WTC11 (cell line): ENCODE measurements around the gene OTOGL. TPM values are rescaled to one million over a fixed set of nuclear protein-coding genes. Genes with fewer than 3 reads are reported as not detected.

ENCODE experiments used
- ATAC-seq: fragments of 200-7000 bp; cut with Tn5 transposase; 2 replicates; pipeline ENCODE4 v1.10.0; 2021; ENCODE audit warnings: mild to moderate bottlenecking, moderate library complexity
- CTCF ChIA-PET: fragments of 300-600 bp; sonication (Branson Sonifier 250); formaldehyde crosslinking; loops from one replicate; lab custom pipeline; 2021; ENCODE audit warnings: antibody characterized with exemption; lab: Charles Lee
- POLR2A ChIA-PET: fragments of 350-600 bp; sonication (Branson Sonifier 250); formaldehyde crosslinking; loops from one replicate; lab custom pipeline; 2021; ENCODE audit warnings: antibody characterized with exemption; lab: Charles Lee
- DNase-seq: peaks from one replicate; pipeline ENCODE4 v3.0.0; 2021; ENCODE audit warnings: low spot score
- H3K27ac Mint-ChIP-seq: 2 replicates; pipeline ENCODE4 v1.8.0; 2021; ENCODE audit warnings: mixed read lengths
- H3K27me3 Mint-ChIP-seq: 2 replicates; pipeline ENCODE4 v1.8.0; 2021; ENCODE audit warnings: low read depth, mild to moderate bottlenecking, moderate library complexity, mixed read lengths
- H3K36me3 Mint-ChIP-seq: 2 replicates; pipeline ENCODE4 v1.8.0; 2021; ENCODE audit warnings: mixed read lengths
- H3K4me1 Mint-ChIP-seq: 2 replicates; pipeline ENCODE4 v1.8.0; 2022; ENCODE audit warnings: mixed read lengths
- H3K4me3 Mint-ChIP-seq: 2 replicates; pipeline ENCODE4 v1.8.0; 2021; ENCODE audit warnings: mild to moderate bottlenecking, moderate library complexity, mixed read lengths
- H3K9me3 Mint-ChIP-seq: 2 replicates; pipeline ENCODE4 v1.8.0; 2021; ENCODE audit warnings: mixed read lengths
- CREM ChIP-seq: sonication (generic); formaldehyde crosslinking; IDR thresholded peaks from 2 replicates; pipeline ENCODE4 v1.8.1; 2022; ENCODE audit warnings: mild to moderate bottlenecking, missing genetic modification reagents, moderate library complexity
- ETV6 ChIP-seq: sonication (generic); formaldehyde crosslinking; IDR thresholded peaks from 2 replicates; pipeline ENCODE4 v1.8.1; 2022; ENCODE audit warnings: mild to moderate bottlenecking, missing genetic modification reagents
- GRHL2 ChIP-seq: fragments of 250-450 bp; sonication (Bioruptor Pico); IDR thresholded peaks from 2 replicates; pipeline ENCODE4 v1.8.0; 2022; ENCODE audit warnings: mild to moderate bottlenecking, moderate library complexity; ENCODE audit not compliant: insufficient replicate concordance, severe bottlenecking
- NFYB ChIP-seq: sonication (generic); formaldehyde crosslinking; conservative IDR thresholded peaks from 2 replicates; pipeline ENCODE4 v1.8.0; 2022; ENCODE audit warnings: low read depth, missing genetic modification reagents
- SMAD3 ChIP-seq: sonication (generic); formaldehyde crosslinking; IDR thresholded peaks from 2 replicates; pipeline ENCODE4 v1.8.0; 2022; ENCODE audit warnings: missing genetic modification reagents, mild to moderate bottlenecking, borderline replicate concordance
- SOX15 ChIP-seq: fragments of 250-450 bp; sonication (Bioruptor Pico); IDR thresholded peaks from 2 replicates; pipeline ENCODE4 v1.9.0; 2021; ENCODE audit warnings: mild to moderate bottlenecking
- TEAD4 ChIP-seq: sonication (generic); formaldehyde crosslinking; IDR thresholded peaks from 2 replicates; pipeline ENCODE4 v1.8.0; 2022; ENCODE audit warnings: mild to moderate bottlenecking, missing genetic modification reagents
- TP53 ChIP-seq: sonication (generic); formaldehyde crosslinking; IDR thresholded peaks from 2 replicates; pipeline ENCODE4 v1.8.1; 2023; ENCODE audit warnings: mild to moderate bottlenecking, missing genetic modification reagents
- ZNF138 ChIP-seq: sonication (generic); formaldehyde crosslinking; conservative IDR thresholded peaks from 2 replicates; pipeline ENCODE4 v1.8.1; 2022; ENCODE audit warnings: mild to moderate bottlenecking, moderate library complexity, missing genetic modification reagents
- ZNF396 ChIP-seq: fragments of 250-450 bp; sonication (Bioruptor Pico); IDR thresholded peaks from 2 replicates; pipeline ENCODE4 v1.8.0; 2021; ENCODE audit warnings: mild to moderate bottlenecking, moderate library complexity, borderline replicate concordance
- total RNA-seq: library from RNA; stranded (reverse); gene quantifications from 3 replicates; pipeline ENCODE4 v1.2.3, GENCODE V29; 2021
- TF ChIP-seq, protein P1 (sequence below): fragments of 250-450 bp; sonication (Bioruptor Pico); IDR thresholded peaks from 2 replicates; pipeline ENCODE4 v1.9.0; 2021; ENCODE audit warnings: mild to moderate bottlenecking, borderline replicate concordance
- TF ChIP-seq, protein P2 (sequence below): sonication (generic); formaldehyde crosslinking; IDR thresholded peaks from 2 replicates; pipeline ENCODE4 v1.8.1; 2023; ENCODE audit warnings: mild to moderate bottlenecking, missing genetic modification reagents, borderline replicate concordance
- TF ChIP-seq, protein P3 (sequence below): sonication (generic); formaldehyde crosslinking; IDR thresholded peaks from 2 replicates; pipeline ENCODE4 v1.8.0; 2022; ENCODE audit warnings: mild to moderate bottlenecking, missing genetic modification reagents
- TF ChIP-seq, protein P4 (sequence below): sonication (generic); formaldehyde crosslinking; IDR thresholded peaks from 2 replicates; pipeline ENCODE4 v1.8.1; 2023; ENCODE audit warnings: mild to moderate bottlenecking, moderate library complexity, missing genetic modification reagents
- TF ChIP-seq, protein P5 (sequence below): sonication (generic); formaldehyde crosslinking; IDR thresholded peaks from 2 replicates; pipeline ENCODE4 v1.8.0; 2022; ENCODE audit warnings: mild to moderate bottlenecking, missing genetic modification reagents

OTOGL gene
- total RNA-seq, 1 experiment from 2014 or later: 0.55 TPM

DNA sequence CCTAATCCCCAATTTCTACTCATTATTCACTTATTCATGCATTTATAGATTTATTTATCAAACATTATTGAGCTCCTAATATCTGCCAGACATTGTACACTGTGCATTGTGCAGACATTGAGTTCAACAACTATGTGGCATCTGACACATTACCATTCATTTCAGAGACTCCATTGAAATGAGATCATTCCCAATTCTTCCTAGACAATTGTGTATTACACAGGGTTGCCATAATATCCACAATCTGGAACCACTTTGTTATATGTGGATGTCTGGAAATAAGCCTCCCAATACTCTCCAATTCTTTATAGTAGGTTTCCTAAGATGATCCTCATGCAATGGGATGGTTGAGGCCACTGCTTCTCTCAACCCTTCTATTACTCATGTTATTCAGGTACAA lies 165.0 kb downstream of the OTOGL start (continued):
- TF ChIP-seq, protein P1, sequence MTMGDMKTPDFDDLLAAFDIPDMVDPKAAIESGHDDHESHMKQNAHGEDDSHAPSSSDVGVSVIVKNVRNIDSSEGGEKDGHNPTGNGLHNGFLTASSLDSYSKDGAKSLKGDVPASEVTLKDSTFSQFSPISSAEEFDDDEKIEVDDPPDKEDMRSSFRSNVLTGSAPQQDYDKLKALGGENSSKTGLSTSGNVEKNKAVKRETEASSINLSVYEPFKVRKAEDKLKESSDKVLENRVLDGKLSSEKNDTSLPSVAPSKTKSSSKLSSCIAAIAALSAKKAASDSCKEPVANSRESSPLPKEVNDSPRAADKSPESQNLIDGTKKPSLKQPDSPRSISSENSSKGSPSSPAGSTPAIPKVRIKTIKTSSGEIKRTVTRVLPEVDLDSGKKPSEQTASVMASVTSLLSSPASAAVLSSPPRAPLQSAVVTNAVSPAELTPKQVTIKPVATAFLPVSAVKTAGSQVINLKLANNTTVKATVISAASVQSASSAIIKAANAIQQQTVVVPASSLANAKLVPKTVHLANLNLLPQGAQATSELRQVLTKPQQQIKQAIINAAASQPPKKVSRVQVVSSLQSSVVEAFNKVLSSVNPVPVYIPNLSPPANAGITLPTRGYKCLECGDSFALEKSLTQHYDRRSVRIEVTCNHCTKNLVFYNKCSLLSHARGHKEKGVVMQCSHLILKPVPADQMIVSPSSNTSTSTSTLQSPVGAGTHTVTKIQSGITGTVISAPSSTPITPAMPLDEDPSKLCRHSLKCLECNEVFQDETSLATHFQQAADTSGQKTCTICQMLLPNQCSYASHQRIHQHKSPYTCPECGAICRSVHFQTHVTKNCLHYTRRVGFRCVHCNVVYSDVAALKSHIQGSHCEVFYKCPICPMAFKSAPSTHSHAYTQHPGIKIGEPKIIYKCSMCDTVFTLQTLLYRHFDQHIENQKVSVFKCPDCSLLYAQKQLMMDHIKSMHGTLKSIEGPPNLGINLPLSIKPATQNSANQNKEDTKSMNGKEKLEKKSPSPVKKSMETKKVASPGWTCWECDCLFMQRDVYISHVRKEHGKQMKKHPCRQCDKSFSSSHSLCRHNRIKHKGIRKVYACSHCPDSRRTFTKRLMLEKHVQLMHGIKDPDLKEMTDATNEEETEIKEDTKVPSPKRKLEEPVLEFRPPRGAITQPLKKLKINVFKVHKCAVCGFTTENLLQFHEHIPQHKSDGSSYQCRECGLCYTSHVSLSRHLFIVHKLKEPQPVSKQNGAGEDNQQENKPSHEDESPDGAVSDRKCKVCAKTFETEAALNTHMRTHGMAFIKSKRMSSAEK (CRISPR knock-in tag): no peak
- no peak for TF ChIP-seq ZNF138 (CRISPR knock-in tag)
- TF ChIP-seq SMAD3 (CRISPR knock-in tag): no peak
- TF ChIP-seq, protein P2, sequence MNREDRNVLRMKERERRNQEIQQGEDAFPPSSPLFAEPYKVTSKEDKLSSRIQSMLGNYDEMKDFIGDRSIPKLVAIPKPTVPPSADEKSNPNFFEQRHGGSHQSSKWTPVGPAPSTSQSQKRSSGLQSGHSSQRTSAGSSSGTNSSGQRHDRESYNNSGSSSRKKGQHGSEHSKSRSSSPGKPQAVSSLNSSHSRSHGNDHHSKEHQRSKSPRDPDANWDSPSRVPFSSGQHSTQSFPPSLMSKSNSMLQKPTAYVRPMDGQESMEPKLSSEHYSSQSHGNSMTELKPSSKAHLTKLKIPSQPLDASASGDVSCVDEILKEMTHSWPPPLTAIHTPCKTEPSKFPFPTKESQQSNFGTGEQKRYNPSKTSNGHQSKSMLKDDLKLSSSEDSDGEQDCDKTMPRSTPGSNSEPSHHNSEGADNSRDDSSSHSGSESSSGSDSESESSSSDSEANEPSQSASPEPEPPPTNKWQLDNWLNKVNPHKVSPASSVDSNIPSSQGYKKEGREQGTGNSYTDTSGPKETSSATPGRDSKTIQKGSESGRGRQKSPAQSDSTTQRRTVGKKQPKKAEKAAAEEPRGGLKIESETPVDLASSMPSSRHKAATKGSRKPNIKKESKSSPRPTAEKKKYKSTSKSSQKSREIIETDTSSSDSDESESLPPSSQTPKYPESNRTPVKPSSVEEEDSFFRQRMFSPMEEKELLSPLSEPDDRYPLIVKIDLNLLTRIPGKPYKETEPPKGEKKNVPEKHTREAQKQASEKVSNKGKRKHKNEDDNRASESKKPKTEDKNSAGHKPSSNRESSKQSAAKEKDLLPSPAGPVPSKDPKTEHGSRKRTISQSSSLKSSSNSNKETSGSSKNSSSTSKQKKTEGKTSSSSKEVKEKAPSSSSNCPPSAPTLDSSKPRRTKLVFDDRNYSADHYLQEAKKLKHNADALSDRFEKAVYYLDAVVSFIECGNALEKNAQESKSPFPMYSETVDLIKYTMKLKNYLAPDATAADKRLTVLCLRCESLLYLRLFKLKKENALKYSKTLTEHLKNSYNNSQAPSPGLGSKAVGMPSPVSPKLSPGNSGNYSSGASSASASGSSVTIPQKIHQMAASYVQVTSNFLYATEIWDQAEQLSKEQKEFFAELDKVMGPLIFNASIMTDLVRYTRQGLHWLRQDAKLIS (CRISPR knock-in tag): no peak
- TF ChIP-seq, all 79 proteins: peak for 0

DNA sequence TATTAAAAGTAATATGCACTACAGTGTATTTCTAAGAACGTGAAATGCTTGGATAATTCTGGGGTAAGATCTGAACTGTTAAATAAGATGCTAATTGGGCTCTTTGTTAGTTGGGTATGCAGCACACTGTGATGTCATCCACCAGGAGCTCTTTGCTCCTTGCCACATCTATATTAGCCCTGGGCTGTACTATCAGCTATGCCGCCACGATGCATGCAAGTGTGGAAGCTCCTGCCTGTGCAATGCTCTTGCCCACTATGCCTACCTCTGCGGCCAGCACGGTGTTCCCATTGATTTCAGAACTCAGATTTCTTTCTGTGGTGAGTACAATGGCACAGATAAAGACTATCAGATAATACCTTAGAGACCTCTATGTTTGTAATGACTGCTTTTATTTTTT lies 165.6 kb downstream of the OTOGL start:
- ChIA-PET POLR2A (no interaction called here), CTCF (interaction anchor here (0.7 to 1.5 kb wide), 2 partner anchors 70 to 78 kb away, joined by 4 to 8 read pairs; no protein-coding TSS in a partner anchor)
- Mint-ChIP-seq H3K4me1 (no peaks in the 10 kb centered on the region), H3K9me3 (no peaks in the 10 kb centered on the region), H3K27me3 (no peaks in the 10 kb centered on the region), H3K36me3 (no peaks in the 10 kb centered on the region), H3K27ac (no peak overlapping the region), H3K4me3 (no peak overlapping the region)
- TF ChIP-seq, protein P3, sequence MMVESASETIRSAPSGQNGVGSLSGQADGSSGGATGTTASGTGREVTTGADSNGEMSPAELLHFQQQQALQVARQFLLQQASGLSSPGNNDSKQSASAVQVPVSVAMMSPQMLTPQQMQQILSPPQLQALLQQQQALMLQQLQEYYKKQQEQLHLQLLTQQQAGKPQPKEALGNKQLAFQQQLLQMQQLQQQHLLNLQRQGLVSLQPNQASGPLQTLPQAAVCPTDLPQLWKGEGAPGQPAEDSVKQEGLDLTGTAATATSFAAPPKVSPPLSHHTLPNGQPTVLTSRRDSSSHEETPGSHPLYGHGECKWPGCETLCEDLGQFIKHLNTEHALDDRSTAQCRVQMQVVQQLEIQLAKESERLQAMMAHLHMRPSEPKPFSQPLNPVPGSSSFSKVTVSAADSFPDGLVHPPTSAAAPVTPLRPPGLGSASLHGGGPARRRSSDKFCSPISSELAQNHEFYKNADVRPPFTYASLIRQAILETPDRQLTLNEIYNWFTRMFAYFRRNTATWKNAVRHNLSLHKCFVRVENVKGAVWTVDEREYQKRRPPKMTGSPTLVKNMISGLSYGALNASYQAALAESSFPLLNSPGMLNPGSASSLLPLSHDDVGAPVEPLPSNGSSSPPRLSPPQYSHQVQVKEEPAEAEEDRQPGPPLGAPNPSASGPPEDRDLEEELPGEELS: no peak
- TF ChIP-seq, protein P4, sequence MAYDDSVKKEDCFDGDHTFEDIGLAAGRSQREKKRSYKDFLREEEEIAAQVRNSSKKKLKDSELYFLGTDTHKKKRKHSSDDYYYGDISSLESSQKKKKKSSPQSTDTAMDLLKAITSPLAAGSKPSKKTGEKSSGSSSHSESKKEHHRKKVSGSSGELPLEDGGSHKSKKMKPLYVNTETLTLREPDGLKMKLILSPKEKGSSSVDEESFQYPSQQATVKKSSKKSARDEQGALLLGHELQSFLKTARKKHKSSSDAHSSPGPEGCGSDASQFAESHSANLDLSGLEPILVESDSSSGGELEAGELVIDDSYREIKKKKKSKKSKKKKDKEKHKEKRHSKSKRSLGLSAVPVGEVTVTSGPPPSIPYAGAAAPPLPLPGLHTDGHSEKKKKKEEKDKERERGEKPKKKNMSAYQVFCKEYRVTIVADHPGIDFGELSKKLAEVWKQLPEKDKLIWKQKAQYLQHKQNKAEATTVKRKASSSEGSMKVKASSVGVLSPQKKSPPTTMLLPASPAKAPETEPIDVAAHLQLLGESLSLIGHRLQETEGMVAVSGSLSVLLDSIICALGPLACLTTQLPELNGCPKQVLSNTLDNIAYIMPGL (CRISPR knock-in tag): no peak
- TF ChIP-seq TEAD4 (CRISPR knock-in tag) (no peak), CREM (CRISPR knock-in tag) (no peak), NFYB (no peak), TP53 (CRISPR knock-in tag) (no peak), GRHL2 (CRISPR knock-in tag) (no peak), ETV6 (CRISPR knock-in tag) (no peak), SOX15 (CRISPR knock-in tag) (no peak), ZNF396 (no peak)
- TF ChIP-seq, protein P5, sequence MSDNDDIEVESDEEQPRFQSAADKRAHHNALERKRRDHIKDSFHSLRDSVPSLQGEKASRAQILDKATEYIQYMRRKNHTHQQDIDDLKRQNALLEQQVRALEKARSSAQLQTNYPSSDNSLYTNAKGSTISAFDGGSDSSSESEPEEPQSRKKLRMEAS (CRISPR knock-in tag): no peak
- no peak for DNase-seq
- ATAC-seq: peak; percentile 47; the same call in 1 of the 2 replicates
